GM19239 (cell line): ENCODE results near the gene PRDX4.
"Not testable (repeated sequence)": the region's sequence is repeated elsewhere in the genome, so short reads cannot be mapped to it uniquely, and the experiment has no call there.

Source experiments
- DNase-seq: peaks from one replicate; pipeline ENCODE4 v3.0.0; 2011; ENCODE audit warnings: low spot score; ENCODE audit not compliant: insufficient read length
- FAIRE-seq: peaks from 2 replicates; lab custom pipeline; 2011; peaks lifted over from hg19 to GRCh38; lab: Jason Lieb, UNC

Gene PRDX4

DNA sequence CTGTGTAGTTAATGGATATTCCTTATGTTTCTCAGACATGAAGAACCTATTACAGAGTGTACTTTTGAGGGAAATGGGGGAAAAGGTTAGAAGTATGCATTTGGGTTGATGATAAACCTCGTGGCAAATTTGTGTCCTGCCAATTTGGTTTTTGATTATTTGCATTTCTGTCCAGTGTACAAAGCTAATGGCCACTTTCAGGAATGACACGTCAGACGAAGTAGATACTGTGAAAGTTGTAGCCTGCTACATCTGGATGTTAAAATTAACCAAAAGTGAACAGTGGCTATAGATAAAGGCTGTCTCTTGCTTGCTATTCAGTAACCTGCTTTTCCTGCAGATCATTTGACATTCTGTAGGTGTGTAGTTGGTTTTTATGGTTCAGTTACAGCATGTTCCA is 1.0 kb downstream of the PRDX4 start:
- peak; percentile 99 for FAIRE-seq

GRCh38 chrX:23670528-23670927 is 3.2 kb downstream of the PRDX4 start:
- FAIRE-seq: peak; percentile 56
- no peak for DNase-seq

More for the DNA sequence above, 1.0 kb downstream of the PRDX4 start:
- no peak for DNase-seq

DNA sequence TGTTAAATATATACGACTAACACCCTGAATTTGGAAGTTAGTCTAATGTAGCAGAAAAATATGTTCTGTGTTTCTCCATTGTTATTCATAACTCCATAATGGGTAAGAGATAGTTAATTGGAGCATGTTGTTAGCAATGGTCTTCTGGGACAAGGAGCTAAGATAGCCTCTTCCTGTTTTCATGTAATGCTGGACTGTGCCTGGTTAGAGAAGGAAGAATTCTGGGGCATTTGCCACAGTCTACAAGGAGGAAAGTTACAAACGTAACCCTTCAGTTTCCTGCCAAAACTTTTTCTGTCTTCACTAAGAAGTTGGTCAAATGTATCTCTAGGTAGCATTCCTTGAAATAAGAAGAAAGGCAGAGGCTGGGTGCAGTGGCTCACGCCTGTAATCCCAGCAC is 5.8 kb downstream of the PRDX4 start:
- DNase-seq (no peak), FAIRE-seq (no peak)

DNA sequence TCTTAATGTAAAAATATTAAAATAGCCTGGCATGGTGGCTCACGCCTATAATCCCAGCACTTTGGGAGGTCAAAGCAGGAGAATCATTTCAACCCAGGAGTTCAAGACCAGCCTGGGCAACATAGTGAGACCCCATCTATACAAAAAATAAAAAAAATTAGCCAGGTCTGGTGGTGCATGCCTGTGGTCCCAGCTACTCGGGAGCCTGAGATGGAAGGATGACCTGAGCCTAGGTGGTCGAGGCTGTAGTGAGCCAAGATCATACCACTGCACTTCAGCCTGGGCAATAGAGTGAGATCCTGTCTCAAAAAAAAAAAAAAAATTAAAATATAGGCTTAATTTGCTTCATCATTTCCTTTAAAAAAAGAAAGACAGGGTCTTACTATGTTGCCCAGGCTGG is 9.2 kb downstream of the PRDX4 start:
- DNase-seq, FAIRE-seq: not testable (repeated sequence)

- no peak for FAIRE-seq
- DNase-seq: no peak
Observed at GRCh38 chrX:23692166-23692565, 24.9 kb downstream of the PRDX4 start.

- FAIRE-seq (no peak), DNase-seq (peak; percentile 19)
Observed at GRCh38 chrX:23694606-23695005, 27.3 kb downstream of the PRDX4 start.

- FAIRE-seq: no peak
Observed at GRCh38 chrX:23699636-23700194, 32.4 kb downstream of the PRDX4 start.

DNA sequence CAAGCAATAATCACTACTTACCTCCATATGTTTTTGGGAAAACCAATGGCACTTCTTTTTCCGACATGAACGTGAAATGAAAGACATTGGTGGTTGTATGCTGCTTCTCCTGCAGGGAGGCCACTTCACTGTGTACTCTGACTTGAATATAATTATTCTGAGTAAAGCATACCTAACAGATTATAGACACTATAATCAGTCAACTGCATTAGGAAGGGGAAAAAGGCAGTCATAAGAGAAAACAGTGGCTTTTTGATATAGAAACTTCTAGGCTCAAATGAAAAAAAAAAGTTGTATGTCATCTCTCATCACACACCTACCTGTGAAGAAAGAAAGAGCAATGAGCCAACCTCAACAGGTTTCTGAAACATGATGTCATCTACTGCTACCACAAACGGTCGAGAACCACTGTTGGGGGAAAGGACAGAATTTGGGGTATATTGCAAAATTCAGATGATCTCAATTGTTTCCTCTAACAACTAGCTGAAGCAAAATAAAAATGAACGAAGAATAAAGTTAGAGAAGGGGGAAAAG is 37.4 kb downstream of the PRDX4 start:
- no peak for DNase-seq
- FAIRE-seq: no peak

More at GRCh38 chrX:23699636-23700194, 32.4 kb downstream of the PRDX4 start:
- DNase-seq: no peak

GRCh38 chrX:23705235-23705634 is 37.9 kb downstream of the PRDX4 start:
- DNase-seq (no peak), FAIRE-seq (no peak)

GRCh38 chrX:23720117-23720677 is 52.9 kb downstream of the PRDX4 start:
- FAIRE-seq (no peak), DNase-seq (no peak)

- FAIRE-seq: no peak
- DNase-seq: no peak
Observed at GRCh38 chrX:23726191-23726590, 58.9 kb downstream of the PRDX4 start.

GRCh38 chrX:23727206-23727605 is 59.9 kb downstream of the PRDX4 start:
- DNase-seq: no peak

DNA sequence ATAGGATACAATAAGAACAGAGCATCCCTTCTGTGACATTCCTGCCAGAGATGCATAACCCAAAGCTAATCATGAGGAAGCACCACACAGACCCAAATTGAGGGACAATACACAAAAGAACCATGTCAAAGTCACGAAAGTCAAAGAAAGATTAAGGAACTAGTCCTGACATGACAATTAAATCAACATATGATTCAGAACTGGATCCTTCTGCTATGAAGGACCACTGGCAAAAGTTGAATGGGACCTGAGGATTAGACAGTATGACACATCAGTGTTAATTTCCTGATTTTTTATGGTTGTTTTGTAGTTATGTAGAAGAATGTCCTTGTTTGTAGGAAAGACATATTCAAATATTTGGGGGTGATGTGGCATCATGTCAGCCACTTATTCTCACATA is 61.9 kb downstream of the PRDX4 start:
- DNase-seq (no peak), FAIRE-seq (no peak)

More at GRCh38 chrX:23727206-23727605, 59.9 kb downstream of the PRDX4 start:
- FAIRE-seq: no peak

DNA sequence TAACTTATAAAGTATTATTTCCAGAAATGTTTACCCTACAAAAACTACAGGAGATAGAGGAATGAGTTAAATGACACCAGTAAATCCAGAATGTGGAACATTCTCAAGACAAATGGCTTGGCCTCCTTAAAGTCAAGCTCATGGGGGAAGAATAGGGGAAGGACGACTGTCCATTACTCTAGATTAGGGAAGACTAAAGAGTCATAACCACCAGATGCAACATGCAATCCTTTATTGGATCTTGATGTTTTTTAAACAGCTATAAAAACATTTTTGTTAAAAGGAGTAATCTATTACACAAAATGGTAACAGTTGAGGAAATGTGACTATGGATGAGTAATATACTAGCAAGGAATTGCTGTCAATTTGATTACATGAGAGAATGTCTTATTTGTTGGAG is 64.7 kb downstream of the PRDX4 start:
- FAIRE-seq: peak; percentile 82
- no peak for DNase-seq

DNA sequence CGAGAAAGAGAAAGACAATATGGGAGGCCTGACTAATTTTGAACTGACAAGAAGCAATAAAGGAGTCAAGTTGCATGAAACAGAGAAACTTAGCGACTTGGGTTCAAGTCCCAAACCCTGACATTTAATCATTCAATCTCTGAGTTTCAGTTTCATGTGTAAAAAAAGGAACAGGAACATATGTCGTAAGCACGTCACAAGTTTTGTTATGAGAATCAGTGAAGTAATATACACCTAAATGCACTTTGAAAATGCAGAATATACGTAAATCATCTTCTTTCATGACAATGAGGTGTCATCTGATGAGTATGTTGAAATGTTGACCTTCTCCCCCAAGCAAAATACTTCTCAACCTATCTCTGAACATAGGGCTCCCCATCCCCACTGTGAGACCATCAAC is 65.4 kb downstream of the PRDX4 start:
- FAIRE-seq (peak; percentile 99), DNase-seq (peak; percentile 15)
